ENCODE measurements around the gene NCK2.

Gene NCK2

GRCh38 chr2:105778080-105778607 lies 33.4 kb downstream of the NCK2 start:
- no peak for DNase-seq

DNA sequence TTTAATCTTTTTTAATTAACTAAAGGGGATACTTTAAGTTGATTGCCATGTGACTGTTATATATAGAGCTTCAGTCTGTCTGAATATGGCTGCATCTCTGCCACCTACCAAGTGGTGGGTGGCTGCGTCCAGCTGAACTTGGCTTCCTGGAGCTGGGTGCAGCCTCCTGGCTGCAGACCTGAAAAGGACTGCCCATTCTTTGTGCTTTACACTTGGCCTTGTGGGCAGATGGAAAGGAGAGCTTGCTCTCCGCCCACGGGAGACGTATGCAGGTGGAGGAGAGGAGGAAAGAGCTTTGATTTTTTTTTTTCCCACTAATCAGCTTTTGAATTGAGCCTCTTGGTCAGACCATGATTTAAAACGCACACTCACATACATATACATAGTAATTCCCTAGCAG lies 34.7 kb downstream of the NCK2 start:
- no peak for DNase-seq

GRCh38 chr2:105780606-105781005 lies 35.9 kb downstream of the NCK2 start:
- DNase-seq = no peak

GRCh38 chr2:105781274-105781978 lies 36.7 kb downstream of the NCK2 start:
- DNase-seq = no peak

GRCh38 chr2:105782123-105782522 lies 37.4 kb downstream of the NCK2 start:
- DNase-seq = no peak

- DNase-seq = no peak
Measured at GRCh38 chr2:105782646-105783045, 37.9 kb downstream of the NCK2 start.

DNA sequence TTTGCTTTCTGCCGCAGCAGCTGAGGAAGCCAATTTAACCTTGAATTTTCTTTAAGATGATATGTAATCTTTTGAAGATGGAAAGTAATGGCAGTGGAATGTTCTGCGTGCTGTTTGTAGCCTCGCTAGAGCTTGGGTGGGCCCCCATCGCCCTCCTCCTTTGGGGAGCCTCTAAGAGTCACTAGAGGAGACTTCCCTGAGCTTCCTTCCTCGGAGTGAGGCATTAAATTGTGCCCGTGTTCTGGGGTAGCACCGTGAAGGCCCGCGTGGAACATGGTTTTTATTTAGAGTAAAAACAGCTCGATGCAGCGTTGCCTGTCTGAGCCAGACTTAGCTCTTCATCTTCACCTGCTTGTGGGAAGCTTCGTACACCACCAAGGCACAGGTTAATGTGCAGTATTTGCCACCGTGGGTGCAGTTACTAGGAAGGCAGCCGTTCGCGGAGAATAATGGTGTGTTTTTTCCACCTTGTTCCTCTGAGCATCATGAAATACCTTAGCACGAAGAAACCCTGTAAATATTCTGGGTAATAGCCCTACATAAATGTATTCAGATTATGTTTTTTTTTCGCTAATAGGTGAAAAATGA lies 38.5 kb downstream of the NCK2 start:
- DNase-seq = no peak

- no peak for DNase-seq
Measured at GRCh38 chr2:105783972-105784371, 39.3 kb downstream of the NCK2 start.

DNA sequence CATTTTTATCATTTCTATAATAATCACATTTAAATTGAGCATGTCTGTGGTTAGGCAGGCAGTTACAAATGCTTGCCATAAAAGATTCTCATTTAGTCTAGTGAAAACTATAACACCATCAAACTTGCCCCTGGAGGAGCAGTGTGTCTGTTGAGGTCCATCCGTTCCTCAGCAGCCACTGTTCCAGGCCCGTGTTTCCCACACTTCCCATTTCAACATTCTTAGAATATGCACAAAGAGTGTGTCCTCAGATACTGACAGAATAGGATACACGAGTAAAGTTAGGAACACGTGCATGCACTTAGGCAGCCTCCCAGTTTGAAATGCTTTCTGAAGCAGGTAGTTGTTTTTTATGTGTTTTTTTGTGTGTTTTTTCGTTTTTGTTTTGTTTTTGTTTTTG lies 39.9 kb downstream of the NCK2 start:
- DNase-seq = peak; percentile 1

GRCh38 chr2:105785095-105785847 lies 40.6 kb downstream of the NCK2 start:
- DNase-seq = peak; percentile 22

DNA sequence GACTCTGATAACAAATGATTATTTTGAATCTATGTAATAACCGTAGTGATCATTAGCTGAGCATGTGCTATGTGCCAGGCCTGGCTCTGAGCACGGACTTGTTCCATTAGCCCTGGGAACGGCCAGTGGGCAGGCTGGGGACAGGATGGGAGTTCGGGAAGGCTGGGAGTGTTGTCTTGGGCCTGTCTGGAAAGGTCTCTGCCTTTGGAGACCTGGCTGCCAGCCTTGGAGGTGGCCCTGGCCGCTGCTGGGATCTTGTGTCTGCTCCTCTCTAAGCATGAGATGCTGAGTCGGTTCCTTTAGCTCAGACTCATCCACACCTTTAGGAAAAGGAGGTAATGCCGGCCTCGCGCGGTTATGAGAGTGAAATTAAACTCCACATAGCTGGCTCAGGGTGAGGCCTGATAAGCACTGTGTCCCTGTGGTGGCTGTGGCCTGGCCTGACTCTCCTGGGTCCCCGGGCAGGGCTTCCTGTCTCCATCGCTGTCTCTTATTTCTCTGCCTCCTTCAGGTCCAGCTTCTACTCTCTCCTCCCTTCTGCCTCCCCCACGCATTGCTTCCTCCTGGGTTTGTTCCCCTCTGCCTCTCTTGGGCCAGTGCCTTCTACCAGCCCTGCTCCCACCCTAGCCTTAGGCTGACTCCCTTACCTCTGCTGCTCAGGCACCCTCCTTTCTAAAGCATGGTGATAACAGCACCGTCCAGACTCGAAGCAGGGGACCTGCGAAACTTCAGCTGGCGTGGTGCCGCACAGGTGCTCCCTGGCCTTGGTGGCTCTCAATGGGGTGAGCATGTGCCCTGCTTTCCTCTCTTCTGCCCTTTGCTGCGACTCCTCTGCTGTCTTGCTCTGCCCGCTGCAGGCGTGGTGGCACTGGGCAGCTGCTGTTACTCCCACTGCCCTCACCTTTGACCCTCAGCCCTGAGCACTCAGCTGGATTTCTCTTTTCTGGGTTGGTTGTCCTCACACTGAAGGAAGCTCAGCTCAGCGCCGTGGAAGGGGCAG lies 41.8 kb downstream of the NCK2 start:
- peak; percentile 11 for DNase-seq

- DNase-seq = peak; percentile 81
Measured at GRCh38 chr2:105787376-105788318, 42.9 kb downstream of the NCK2 start.

DNA sequence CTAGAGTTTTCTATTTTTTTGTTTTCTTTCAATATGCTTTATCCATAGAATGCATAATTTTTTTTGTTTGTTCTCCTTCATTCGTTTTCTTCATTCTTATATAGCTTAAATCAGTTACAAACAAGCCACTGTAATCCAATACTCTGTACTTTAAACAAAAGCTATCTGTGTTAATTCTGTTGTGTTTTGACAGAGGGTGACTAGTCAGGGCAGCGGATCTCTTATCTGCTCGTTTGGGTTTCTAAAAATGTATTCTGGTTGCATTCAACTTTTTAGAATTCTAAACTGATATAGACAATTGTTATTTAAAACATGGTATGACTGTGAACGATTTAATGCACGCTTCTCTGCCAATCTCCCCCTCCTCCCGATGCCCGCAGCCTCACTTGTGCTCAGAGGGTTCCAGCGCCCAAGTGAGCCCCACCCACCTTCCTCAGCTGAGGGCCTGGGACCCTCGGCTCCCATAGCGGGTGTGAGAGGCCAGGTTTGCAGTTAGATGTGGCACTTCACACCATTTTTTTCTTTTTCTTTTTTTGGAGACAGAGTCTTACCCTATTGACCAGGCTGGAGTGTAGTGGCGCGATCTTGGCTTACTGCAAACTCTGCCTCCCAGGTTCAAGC lies 44.1 kb downstream of the NCK2 start:
- peak; percentile 2 for DNase-seq

GRCh38 chr2:105789745-105790460 lies 45.2 kb downstream of the NCK2 start:
- peak; percentile 68 for DNase-seq

- DNase-seq = no peak
Measured at GRCh38 chr2:105790461-105791149, 45.9 kb downstream of the NCK2 start.

DNA sequence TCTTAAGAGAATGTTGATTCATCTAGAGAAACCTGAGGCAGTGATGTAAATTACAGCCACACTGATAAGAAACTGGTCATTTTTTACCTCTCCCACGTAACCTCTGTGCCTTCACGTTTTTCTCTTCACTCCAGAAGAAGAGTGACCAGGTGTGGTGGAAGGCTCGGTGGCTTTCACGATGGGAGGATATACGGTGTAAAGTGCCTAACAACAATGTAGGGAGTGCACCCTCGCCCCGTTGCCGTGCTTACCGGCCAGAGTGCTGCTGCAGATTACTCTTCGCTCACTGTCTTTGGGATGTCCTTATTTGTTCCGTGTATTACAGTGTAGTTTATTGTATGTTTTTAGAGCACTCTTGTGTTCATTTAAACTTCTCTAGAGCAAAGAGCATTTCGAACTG lies 46.5 kb downstream of the NCK2 start:
- peak; percentile 4 for DNase-seq

- no peak for DNase-seq
Measured at GRCh38 chr2:105792561-105792960, 47.8 kb downstream of the NCK2 start.

GRCh38 chr2:105793196-105793975 lies 48.7 kb downstream of the NCK2 start:
- no peak for DNase-seq

Data from CD4-positive, alpha-beta T cell treated with Interleukin-17A for 4 hours (primary cell).